ENCODE measurements around the gene PLAAT3.
"Not testable (repeated sequence)": the region's sequence is repeated elsewhere in the genome, so short reads cannot be mapped to it uniquely, and the experiment has no call there.

The PLAAT3 gene

GRCh38 chr11:63609536-63609935, 4.7 kb downstream of the PLAAT3 start:
- no peak for DNase-seq (ENCODE audit: low read depth in 2 of 3, low spot score in 1 of 3)

GRCh38 chr11:63608353-63609345, 5.6 kb downstream of the PLAAT3 start:
- DNase-seq (ENCODE audit: low read depth in 2 of 3, low spot score in 1 of 3) = no peak

GRCh38 chr11:63603180-63603518, 11.1 kb downstream of the PLAAT3 start:
- no peak for DNase-seq (ENCODE audit: low read depth in 2 of 3, low spot score in 1 of 3)

- DNase-seq (ENCODE audit: low read depth in 2 of 3, low spot score in 1 of 3) = not testable (repeated sequence)
These were observed 11.7 kb downstream of the PLAAT3 start for GRCh38 chr11:63602290-63603179.

- DNase-seq (ENCODE audit: low read depth in 2 of 3, low spot score in 1 of 3) = no peak
These were observed 14.8 kb downstream of the PLAAT3 start for GRCh38 chr11:63599211-63600122.

GRCh38 chr11:63598556-63598955, 15.7 kb downstream of the PLAAT3 start:
- no peak for DNase-seq (ENCODE audit: low read depth in 2 of 3, low spot score in 1 of 3)

- no peak for DNase-seq (ENCODE audit: low read depth in 2 of 3, low spot score in 1 of 3)
These were observed 18.9 kb downstream of the PLAAT3 start for GRCh38 chr11:63595296-63595695.

- DNase-seq (ENCODE audit: low read depth in 2 of 3, low spot score in 1 of 3) = no peak
These were observed 21.2 kb downstream of the PLAAT3 start for GRCh38 chr11:63592975-63593395.

- no peak for DNase-seq (ENCODE audit: low read depth in 2 of 3, low spot score in 1 of 3)
These were observed 24.0 kb downstream of the PLAAT3 start for GRCh38 chr11:63590024-63590788.

- no peak for DNase-seq (ENCODE audit: low read depth in 2 of 3, low spot score in 1 of 3)
These were observed 25.2 kb downstream of the PLAAT3 start for GRCh38 chr11:63589000-63589399.

- DNase-seq (ENCODE audit: low read depth in 2 of 3, low spot score in 1 of 3) = no peak
These were observed 27.6 kb downstream of the PLAAT3 start for GRCh38 chr11:63586451-63587166.

GRCh38 chr11:63583357-63583677, 30.9 kb downstream of the PLAAT3 start:
- no peak for DNase-seq (ENCODE audit: low read depth in 2 of 3, low spot score in 1 of 3)

GRCh38 chr11:63581224-63581623, 33.0 kb downstream of the PLAAT3 start:
- not testable (repeated sequence) for DNase-seq (ENCODE audit: low read depth in 2 of 3, low spot score in 1 of 3)

GRCh38 chr11:63578882-63579281, 35.4 kb downstream of the PLAAT3 start:
- DNase-seq (ENCODE audit: low read depth in 2 of 3, low spot score in 1 of 3) = not testable (repeated sequence)

- no peak for DNase-seq (ENCODE audit: low read depth in 2 of 3, low spot score in 1 of 3)
These were observed 39.2 kb downstream of the PLAAT3 start for GRCh38 chr11:63574856-63575602.

GRCh38 chr11:63573881-63574855, 40.1 kb downstream of the PLAAT3 start:
- DNase-seq (ENCODE audit: low read depth in 2 of 3, low spot score in 1 of 3) = no peak

- no peak for DNase-seq (ENCODE audit: low read depth in 2 of 3, low spot score in 1 of 3)
These were observed 42.1 kb downstream of the PLAAT3 start for GRCh38 chr11:63572026-63572688.
